Choroid plexus epithelial cell (primary cell): ENCODE data around the gene ATP6V0C.
"Not testable (repeated sequence)": the region's sequence is repeated elsewhere in the genome, so short reads cannot be mapped to it uniquely, and the experiment has no call there.

ENCODE experiments used
- DNase-seq: peaks from one replicate; pipeline ENCODE4 v3.0.0-alpha.2; 2010; ENCODE audit warnings: low read depth
- H3K4me3 ChIP-seq: 2 replicates; pipeline ENCODE4 v1.5.1; 2011; ENCODE audit warnings: low read depth, mild to moderate bottlenecking, control low read depth, low read length, moderate library complexity
- CTCF ChIP-seq: conservative IDR thresholded peaks from 2 replicates; pipeline ENCODE4 v1.5.1; 2011; ENCODE audit warnings: low read depth, mild to moderate bottlenecking, control low read depth, inconsistent platforms, low read length, moderate library complexity

Gene ATP6V0C

GRCh38 chr16:2476345-2476720 lies 37.4 kb upstream of the ATP6V0C start:
- no peak for TF ChIP-seq CTCF
- no peak overlapping the region for H3K4me3 ChIP-seq
- no peak for DNase-seq

- no peak for TF ChIP-seq CTCF
Measured at GRCh38 chr16:2476741-2477140, 37.0 kb upstream of the ATP6V0C start.

GRCh38 chr16:2477327-2477726 lies 36.4 kb upstream of the ATP6V0C start:
- no peak overlapping the region for H3K4me3 ChIP-seq
- TF ChIP-seq CTCF = no peak

More at GRCh38 chr16:2476741-2477140, 37.0 kb upstream of the ATP6V0C start:
- no peak for DNase-seq
- no peak overlapping the region for H3K4me3 ChIP-seq

GRCh38 chr16:2478279-2478678 lies 35.5 kb upstream of the ATP6V0C start:
- DNase-seq = no peak
- no peak for TF ChIP-seq CTCF
- H3K4me3 ChIP-seq = no peak overlapping the region

More at GRCh38 chr16:2477327-2477726, 36.4 kb upstream of the ATP6V0C start:
- no peak for DNase-seq

- not testable (repeated sequence) for H3K4me3 ChIP-seq, DNase-seq
Measured at GRCh38 chr16:2479996-2480395, 33.8 kb upstream of the ATP6V0C start.

GRCh38 chr16:2480948-2481347 lies 32.8 kb upstream of the ATP6V0C start:
- TF ChIP-seq CTCF = no peak

GRCh38 chr16:2481676-2482075 lies 32.1 kb upstream of the ATP6V0C start:
- H3K4me3 ChIP-seq = no peak overlapping the region
- no peak for DNase-seq
- no peak for TF ChIP-seq CTCF

More at GRCh38 chr16:2480948-2481347, 32.8 kb upstream of the ATP6V0C start:
- no peak for DNase-seq
- no peak overlapping the region for H3K4me3 ChIP-seq

GRCh38 chr16:2482249-2482648 lies 31.5 kb upstream of the ATP6V0C start:
- DNase-seq = no peak
- no peak for TF ChIP-seq CTCF
- no peak overlapping the region for H3K4me3 ChIP-seq
